Measurements from ENCODE around the gene IPO9.
A peak's percentile ranks its signal among the peaks of the same experiment; 100 is the strongest.

Gene IPO9

DNA sequence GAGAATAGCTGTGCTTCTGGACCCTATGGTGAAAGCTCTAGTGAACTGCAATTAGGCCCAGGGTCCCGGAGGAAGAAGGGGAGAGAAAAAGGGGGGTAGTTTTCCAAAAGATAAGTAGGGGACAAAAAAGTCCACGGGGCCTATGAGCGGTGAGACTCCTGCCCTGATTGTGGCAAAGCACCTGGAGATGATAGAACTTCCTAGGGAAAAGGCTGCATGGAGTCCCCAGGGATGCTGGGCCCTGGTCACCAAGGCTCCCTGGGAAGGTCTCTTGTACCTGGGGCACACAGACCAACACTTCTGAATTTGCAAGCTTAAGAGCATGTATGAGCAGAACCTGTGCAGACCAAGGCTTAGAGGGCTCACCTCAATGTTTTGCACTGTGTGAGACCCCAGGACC lies 54.3 kb downstream of the IPO9 start:
- TF ChIP-seq ESRRG (CRISPR knock-in tag; IDR thresholded peaks at IDR 0.05) = no peak
- no peak for TF ChIP-seq CSDC2 (CRISPR knock-in tag; IDR thresholded peaks at IDR 0.05)
- TF ChIP-seq TCF4 (CRISPR knock-in tag; IDR thresholded peaks at IDR 0.05; ENCODE audit: borderline replicate concordance) = no peak
- no peak for TF ChIP-seq ZFP3 (CRISPR knock-in tag; IDR thresholded peaks at IDR 0.05)
- TF ChIP-seq OSR1 (CRISPR knock-in tag; IDR thresholded peaks at IDR 0.05) = no peak
- no peak for TF ChIP-seq ARNTL (CRISPR knock-in tag; IDR thresholded peaks at IDR 0.05; ENCODE audit: borderline replicate concordance, low read depth)
- TF ChIP-seq SNAI2 (CRISPR knock-in tag; IDR thresholded peaks at IDR 0.05) = no peak
- TF ChIP-seq, protein P1, sequence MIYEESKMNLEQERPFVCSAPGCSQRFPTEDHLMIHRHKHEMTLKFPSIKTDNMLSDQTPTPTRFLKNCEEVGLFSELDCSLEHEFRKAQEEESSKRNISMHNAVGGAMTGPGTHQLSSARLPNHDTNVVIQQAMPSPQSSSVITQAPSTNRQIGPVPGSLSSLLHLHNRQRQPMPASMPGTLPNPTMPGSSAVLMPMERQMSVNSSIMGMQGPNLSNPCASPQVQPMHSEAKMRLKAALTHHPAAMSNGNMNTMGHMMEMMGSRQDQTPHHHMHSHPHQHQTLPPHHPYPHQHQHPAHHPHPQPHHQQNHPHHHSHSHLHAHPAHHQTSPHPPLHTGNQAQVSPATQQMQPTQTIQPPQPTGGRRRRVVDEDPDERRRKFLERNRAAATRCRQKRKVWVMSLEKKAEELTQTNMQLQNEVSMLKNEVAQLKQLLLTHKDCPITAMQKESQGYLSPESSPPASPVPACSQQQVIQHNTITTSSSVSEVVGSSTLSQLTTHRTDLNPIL (CRISPR knock-in tag; IDR thresholded peaks at IDR 0.05; ENCODE audit: low read depth) = no peak
- TF ChIP-seq ZC3H10 (CRISPR knock-in tag; IDR thresholded peaks at IDR 0.05) = no peak
- no peak for TF ChIP-seq ISL1 (CRISPR knock-in tag; IDR thresholded peaks at IDR 0.05)
- no peak for TF ChIP-seq GLIS3 (CRISPR knock-in tag; IDR thresholded peaks at IDR 0.05)
- TF ChIP-seq, protein P2, sequence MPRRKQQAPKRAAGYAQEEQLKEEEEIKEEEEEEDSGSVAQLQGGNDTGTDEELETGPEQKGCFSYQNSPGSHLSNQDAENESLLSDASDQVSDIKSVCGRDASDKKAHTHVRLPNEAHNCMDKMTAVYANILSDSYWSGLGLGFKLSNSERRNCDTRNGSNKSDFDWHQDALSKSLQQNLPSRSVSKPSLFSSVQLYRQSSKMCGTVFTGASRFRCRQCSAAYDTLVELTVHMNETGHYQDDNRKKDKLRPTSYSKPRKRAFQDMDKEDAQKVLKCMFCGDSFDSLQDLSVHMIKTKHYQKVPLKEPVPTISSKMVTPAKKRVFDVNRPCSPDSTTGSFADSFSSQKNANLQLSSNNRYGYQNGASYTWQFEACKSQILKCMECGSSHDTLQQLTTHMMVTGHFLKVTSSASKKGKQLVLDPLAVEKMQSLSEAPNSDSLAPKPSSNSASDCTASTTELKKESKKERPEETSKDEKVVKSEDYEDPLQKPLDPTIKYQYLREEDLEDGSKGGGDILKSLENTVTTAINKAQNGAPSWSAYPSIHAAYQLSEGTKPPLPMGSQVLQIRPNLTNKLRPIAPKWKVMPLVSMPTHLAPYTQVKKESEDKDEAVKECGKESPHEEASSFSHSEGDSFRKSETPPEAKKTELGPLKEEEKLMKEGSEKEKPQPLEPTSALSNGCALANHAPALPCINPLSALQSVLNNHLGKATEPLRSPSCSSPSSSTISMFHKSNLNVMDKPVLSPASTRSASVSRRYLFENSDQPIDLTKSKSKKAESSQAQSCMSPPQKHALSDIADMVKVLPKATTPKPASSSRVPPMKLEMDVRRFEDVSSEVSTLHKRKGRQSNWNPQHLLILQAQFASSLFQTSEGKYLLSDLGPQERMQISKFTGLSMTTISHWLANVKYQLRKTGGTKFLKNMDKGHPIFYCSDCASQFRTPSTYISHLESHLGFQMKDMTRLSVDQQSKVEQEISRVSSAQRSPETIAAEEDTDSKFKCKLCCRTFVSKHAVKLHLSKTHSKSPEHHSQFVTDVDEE (CRISPR knock-in tag; IDR thresholded peaks at IDR 0.05) = no peak
- ATAC-seq = peak; percentile 1

DNA sequence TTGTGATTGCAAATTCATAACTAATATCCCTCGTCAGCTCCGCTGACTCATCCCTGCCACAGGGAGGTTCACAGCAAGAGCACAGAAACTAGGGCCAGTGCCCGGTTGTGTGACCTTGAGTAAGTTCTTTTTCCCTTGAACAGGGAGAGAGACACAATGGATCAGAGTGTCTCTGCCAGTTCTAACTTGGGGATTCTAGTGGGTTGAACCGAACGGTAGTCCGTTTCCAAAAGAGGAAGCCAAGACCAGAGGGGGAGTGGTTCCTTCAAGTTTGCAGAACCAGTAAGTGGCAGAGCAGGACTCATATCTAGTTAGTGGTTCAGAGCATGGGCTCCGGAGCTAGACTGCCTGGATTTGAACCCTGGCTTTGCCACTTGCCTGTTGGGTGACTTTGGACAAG lies 54.8 kb downstream of the IPO9 start:
- peak; percentile 21 for ATAC-seq
- TF ChIP-seq ESRRG (CRISPR knock-in tag; IDR thresholded peaks at IDR 0.05) (no peak), ZC3H10 (CRISPR knock-in tag; IDR thresholded peaks at IDR 0.05) (0 out of 2 replicates have a peak, but pooled peaks have one; percentile 50), OSR1 (CRISPR knock-in tag; IDR thresholded peaks at IDR 0.05) (peak; percentile 63; the same call in 1 of the 2 replicates)

GRCh38 chr1:201884425-201884824 lies 55.5 kb downstream of the IPO9 start:
- TF ChIP-seq TCF4 (CRISPR knock-in tag; IDR thresholded peaks at IDR 0.05; ENCODE audit: borderline replicate concordance) = no peak
- 0 out of 2 replicates have a peak, but pooled peaks have one; percentile 2 for TF ChIP-seq ZC3H10 (CRISPR knock-in tag; IDR thresholded peaks at IDR 0.05)
- no peak for TF ChIP-seq GLIS3 (CRISPR knock-in tag; IDR thresholded peaks at IDR 0.05)
- no peak for ATAC-seq

GRCh38 chr1:201885531-201886075 lies 56.6 kb downstream of the IPO9 start:
- peak; percentile 3; the same call in 1 of the 3 replicates for ATAC-seq

DNA sequence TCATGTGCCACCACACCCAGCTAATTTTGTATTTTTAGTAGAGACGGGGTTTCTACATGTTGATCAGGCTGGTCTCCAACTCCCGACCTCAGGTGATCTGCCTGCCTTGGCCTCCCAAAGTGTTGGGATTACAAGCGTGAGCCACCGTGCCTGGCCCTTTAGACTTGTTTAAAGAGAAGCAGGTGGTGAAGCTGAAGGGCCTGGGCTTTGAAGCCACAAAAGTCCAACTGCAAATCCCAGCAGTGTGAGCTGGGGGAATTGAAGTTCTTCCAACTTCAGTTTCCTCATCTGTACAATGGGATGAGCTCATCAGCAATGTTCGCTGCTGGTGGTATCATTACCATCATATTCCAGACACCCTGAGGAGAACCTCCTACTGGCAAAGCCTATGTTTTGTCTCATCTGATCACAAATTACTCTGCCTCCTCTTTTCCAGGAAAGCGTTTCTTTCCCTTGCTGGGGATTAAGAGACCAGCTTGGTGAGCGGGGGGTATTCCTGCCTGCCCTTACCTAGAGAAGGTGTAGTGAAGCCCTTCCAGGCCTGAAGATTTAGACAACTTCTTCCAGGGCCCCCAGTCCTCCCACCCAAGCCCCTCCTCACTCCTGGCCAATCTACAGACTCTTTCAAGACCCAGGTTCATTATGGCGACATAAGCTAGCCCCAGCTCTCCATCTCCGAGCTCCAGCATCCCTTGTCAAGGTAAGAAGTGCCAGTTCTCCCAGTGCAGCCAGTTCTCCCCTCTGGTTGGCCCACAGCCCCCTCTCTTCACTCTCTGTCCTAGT lies 57.3 kb downstream of the IPO9 start:
- no peak for TF ChIP-seq ZNF565 (CRISPR knock-in tag; conservative IDR thresholded peaks at IDR 0.05; ENCODE audit: low read depth)
- TF ChIP-seq, protein P1 (CRISPR knock-in tag; IDR thresholded peaks at IDR 0.05; ENCODE audit: low read depth) = no peak
- TF ChIP-seq ZFP3 (CRISPR knock-in tag; IDR thresholded peaks at IDR 0.05) = no peak
- no peak for TF ChIP-seq ISL1 (CRISPR knock-in tag; IDR thresholded peaks at IDR 0.05)
- no peak for TF ChIP-seq ARNTL (CRISPR knock-in tag; IDR thresholded peaks at IDR 0.05; ENCODE audit: borderline replicate concordance, low read depth)
- no peak for TF ChIP-seq ZNF8 (CRISPR knock-in tag; IDR thresholded peaks at IDR 0.05)
- TF ChIP-seq OSR1 (CRISPR knock-in tag; IDR thresholded peaks at IDR 0.05) = no peak
- TF ChIP-seq GLIS3 (CRISPR knock-in tag; IDR thresholded peaks at IDR 0.05) = no peak
- no peak for TF ChIP-seq TOX (CRISPR knock-in tag; IDR thresholded peaks at IDR 0.05; ENCODE audit: borderline replicate concordance)
- TF ChIP-seq ESRRG (CRISPR knock-in tag; IDR thresholded peaks at IDR 0.05) = no peak
- ATAC-seq = no peak

More at GRCh38 chr1:201885531-201886075, 56.6 kb downstream of the IPO9 start:
- TF ChIP-seq ISL1 (CRISPR knock-in tag; IDR thresholded peaks at IDR 0.05) (no peak), GLIS3 (CRISPR knock-in tag; IDR thresholded peaks at IDR 0.05) (no peak), ZFP30 (CRISPR knock-in tag; IDR thresholded peaks at IDR 0.05) (no peak), RARB (CRISPR knock-in tag; IDR thresholded peaks at IDR 0.05) (no peak), BACH2 (CRISPR knock-in tag; IDR thresholded peaks at IDR 0.05; ENCODE audit: borderline replicate concordance) (no peak), PPARA (CRISPR knock-in tag; IDR thresholded peaks at IDR 0.05; ENCODE audit: borderline replicate concordance) (no peak)
- TF ChIP-seq, protein P2 (CRISPR knock-in tag; IDR thresholded peaks at IDR 0.05) = no peak
